WTC11 (cell line): Measurements from ENCODE around the gene PC.

ENCODE experiments used
- ATF6 ChIP-seq: sonication (generic); formaldehyde crosslinking; IDR thresholded peaks from 2 replicates; pipeline ENCODE4 v1.8.1; 2023; ENCODE audit warnings: mild to moderate bottlenecking, missing genetic modification reagents
- CTCF ChIP-seq: fragments of 200-600 bp; IDR thresholded peaks from 2 replicates; pipeline ENCODE4 v1.8.0; 2022; ENCODE audit warnings: antibody characterized with exemption
- ETV6 ChIP-seq: sonication (generic); formaldehyde crosslinking; IDR thresholded peaks from 2 replicates; pipeline ENCODE4 v1.8.1; 2022; ENCODE audit warnings: mild to moderate bottlenecking, missing genetic modification reagents
- GABPB1 ChIP-seq: sonication (generic); formaldehyde crosslinking; IDR thresholded peaks from 2 replicates; pipeline ENCODE4 v1.8.1; 2023; ENCODE audit warnings: mild to moderate bottlenecking, missing genetic modification reagents
- NFE2L1 ChIP-seq: sonication (generic); formaldehyde crosslinking; IDR thresholded peaks from 2 replicates; pipeline ENCODE4 v1.8.1; 2023; ENCODE audit warnings: missing genetic modification reagents
- SMAD4 ChIP-seq: sonication (generic); formaldehyde crosslinking; IDR thresholded peaks from 2 replicates; pipeline ENCODE4 v1.8.0; 2022; ENCODE audit warnings: mild to moderate bottlenecking, missing genetic modification reagents
- TP53 ChIP-seq: sonication (generic); formaldehyde crosslinking; IDR thresholded peaks from 2 replicates; pipeline ENCODE4 v1.8.1; 2023; ENCODE audit warnings: mild to moderate bottlenecking, missing genetic modification reagents
- USF2 ChIP-seq: sonication (generic); formaldehyde crosslinking; IDR thresholded peaks from 2 replicates; pipeline ENCODE4 v1.8.1; 2023; ENCODE audit warnings: mild to moderate bottlenecking, missing genetic modification reagents, moderate library complexity
- ZBTB21 ChIP-seq: sonication (generic); formaldehyde crosslinking; IDR thresholded peaks from 2 replicates; pipeline ENCODE4 v1.8.1; 2023; ENCODE audit warnings: mild to moderate bottlenecking, missing genetic modification reagents, borderline replicate concordance
- ZMAT4 ChIP-seq: fragments of 250-450 bp; sonication (Bioruptor Pico); IDR thresholded peaks from 2 replicates; pipeline ENCODE4 v1.9.0; 2021; ENCODE audit warnings: mild to moderate bottlenecking
- ZNF263 ChIP-seq: sonication (generic); formaldehyde crosslinking; IDR thresholded peaks from 2 replicates; pipeline ENCODE4 v1.8.1; 2022; ENCODE audit warnings: low read depth, mild to moderate bottlenecking, moderate library complexity, missing genetic modification reagents
- ZNF281 ChIP-seq: sonication (generic); formaldehyde crosslinking; IDR thresholded peaks from 2 replicates; pipeline ENCODE4 v1.8.0; 2023; ENCODE audit warnings: mild to moderate bottlenecking, missing genetic modification reagents
- ZNF532 ChIP-seq: fragments of 250-450 bp; sonication (Bioruptor Pico); IDR thresholded peaks from 2 replicates; pipeline ENCODE4 v1.9.0; 2021; ENCODE audit warnings: mild to moderate bottlenecking, borderline replicate concordance
- ZSCAN18 ChIP-seq: fragments of 250-450 bp; sonication (Bioruptor Pico); IDR thresholded peaks from 2 replicates; pipeline ENCODE4 v2.1.2; 2022; ENCODE audit warnings: mild to moderate bottlenecking, moderate library complexity

GRCh38 chr11:66844496-66845142, 113.6 kb downstream of the PC start:
- TF ChIP-seq TP53 (no peak), SMAD4 (CRISPR knock-in tag) (no peak), CTCF (no peak), ZNF281 (no peak), ZMAT4 (CRISPR knock-in tag) (no peak), ZNF263 (CRISPR knock-in tag) (no peak), NFE2L1 (CRISPR knock-in tag) (no peak), USF2 (no peak), ZBTB21 (CRISPR knock-in tag) (no peak), GABPB1 (CRISPR knock-in tag) (no peak), ATF6 (CRISPR knock-in tag) (no peak), ZNF532 (CRISPR knock-in tag) (no peak), ETV6 (CRISPR knock-in tag) (no peak), ZSCAN18 (CRISPR knock-in tag) (no peak)
